ENCODE data around the gene ZSCAN20.

The ZSCAN20 gene

GRCh38 chr1:33445108-33445507, 27.3 kb upstream of the ZSCAN20 start:
- no peak for DNase-seq

DNA sequence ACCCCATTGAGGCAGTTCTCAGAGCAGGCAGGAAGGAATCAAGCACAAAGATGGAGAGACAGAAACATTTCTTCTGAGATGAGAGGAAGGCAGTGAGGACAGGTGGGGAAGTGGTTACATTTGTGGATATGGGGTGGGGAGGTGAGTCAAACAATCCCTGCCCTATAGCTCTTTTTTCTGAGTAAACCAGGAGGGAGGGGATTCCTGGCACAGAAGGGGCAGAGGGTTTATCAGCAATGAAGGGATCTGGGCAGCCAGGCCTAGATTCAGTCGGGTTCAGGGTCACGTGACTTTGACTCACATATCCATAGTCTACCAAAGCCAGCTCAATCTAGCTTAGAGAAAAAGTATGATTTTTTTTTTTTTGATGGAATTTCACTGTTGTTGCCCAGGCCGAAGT, 25.9 kb upstream of the ZSCAN20 start:
- DNase-seq: no peak

- DNase-seq: no peak
Measured at GRCh38 chr1:33454646-33455282, 17.7 kb upstream of the ZSCAN20 start.

DNA sequence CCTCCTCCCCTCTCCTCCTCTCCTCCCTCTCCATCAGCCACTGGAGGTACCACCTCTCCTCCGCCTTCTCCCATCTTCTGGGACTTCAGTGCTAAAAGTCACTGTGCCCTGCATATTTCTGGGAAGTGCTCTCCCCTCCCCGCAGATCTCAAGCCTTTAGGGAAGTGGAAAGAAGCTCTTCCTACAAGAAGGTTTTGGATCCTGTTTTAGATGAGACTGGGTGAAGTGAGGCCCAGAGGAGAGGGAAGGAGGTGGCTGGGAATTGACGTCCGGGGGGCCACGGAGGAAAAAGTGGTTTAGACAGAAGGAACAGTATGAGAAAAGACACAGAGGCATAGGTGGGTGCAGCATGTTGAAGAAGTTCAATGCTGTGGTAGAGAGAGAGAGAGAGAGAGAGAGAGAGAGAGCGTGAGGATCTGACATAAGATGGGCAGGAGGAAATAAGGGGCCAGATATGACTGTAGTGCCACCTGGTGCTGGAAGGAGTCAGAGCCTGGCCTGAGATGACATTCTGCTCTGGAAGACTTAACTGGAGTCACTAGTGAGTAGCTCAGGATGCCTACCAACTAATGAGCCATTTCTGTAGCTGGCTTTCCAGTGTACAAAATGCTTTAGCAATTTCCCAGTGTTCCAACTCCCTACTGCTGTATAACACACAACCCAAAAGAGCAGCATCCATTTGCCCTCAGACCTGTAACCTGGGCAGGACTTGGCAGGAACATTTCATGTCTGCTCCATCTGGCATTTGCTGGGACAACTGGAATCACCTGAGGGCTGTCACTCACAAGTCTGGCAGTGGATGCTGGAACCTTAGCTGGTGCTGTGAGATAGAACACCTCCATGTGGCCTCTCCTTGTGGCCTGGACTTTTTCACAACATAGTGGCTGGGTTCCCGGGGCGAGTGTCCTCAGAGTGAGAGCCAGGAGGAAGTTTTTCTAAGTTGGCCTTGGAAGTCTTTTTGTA, 16.6 kb upstream of the ZSCAN20 start:
- DNase-seq: peak in 1 of 2 experiments; percentile 15

GRCh38 chr1:33456502-33456886, 16.0 kb upstream of the ZSCAN20 start:
- DNase-seq: no peak

GRCh38 chr1:33459691-33460090, 12.8 kb upstream of the ZSCAN20 start:
- DNase-seq: no peak

- no peak for DNase-seq
Measured at GRCh38 chr1:33460144-33460543, 12.3 kb upstream of the ZSCAN20 start.

GRCh38 chr1:33460947-33461629, 11.4 kb upstream of the ZSCAN20 start:
- no peak for DNase-seq

GRCh38 chr1:33462405-33463164, 9.9 kb upstream of the ZSCAN20 start:
- no peak for DNase-seq

DNA sequence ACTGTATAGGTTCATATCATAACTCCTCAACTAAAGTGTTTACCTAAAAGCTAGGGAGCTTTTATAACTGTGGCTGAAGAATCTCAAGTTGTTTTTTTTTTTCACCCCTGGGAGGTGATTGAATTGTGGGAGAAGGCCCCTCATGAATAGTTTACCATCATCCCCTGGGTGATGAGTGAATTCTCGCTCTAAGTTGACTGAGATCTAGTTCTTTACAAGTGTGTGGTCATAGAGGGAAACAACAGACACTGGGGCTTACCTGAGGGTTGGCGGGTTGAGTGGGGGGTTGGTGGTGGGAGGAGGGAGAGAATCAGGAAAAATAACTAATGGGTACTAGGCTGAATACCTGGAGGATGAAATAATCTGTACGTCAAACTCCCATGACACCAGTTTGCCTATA, 7.9 kb upstream of the ZSCAN20 start:
- no peak for DNase-seq

GRCh38 chr1:33465316-33465715, 7.1 kb upstream of the ZSCAN20 start:
- no peak for DNase-seq

DNA sequence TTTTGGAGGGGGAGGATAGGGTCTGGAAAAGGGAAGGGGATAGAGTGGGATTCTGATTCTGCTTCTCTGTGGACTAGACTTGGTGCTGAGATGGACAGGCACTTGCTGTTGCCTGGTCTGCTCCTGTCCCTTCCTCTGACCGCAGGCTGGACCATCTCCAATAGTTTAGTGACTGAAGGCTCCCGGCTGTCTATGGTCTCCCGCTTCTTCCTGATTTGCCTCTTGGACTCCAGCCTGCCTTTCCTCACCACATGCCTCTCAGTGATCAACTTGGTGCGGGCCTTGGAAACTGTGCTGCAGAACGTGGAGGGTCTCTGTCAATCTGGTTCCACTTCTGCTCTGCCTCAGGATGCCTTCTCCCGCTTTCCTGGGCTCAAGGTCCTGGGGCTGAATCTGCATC, 6.3 kb upstream of the ZSCAN20 start:
- DNase-seq: no peak

GRCh38 chr1:33468011-33468410, 4.4 kb upstream of the ZSCAN20 start:
- DNase-seq: no peak

DNA sequence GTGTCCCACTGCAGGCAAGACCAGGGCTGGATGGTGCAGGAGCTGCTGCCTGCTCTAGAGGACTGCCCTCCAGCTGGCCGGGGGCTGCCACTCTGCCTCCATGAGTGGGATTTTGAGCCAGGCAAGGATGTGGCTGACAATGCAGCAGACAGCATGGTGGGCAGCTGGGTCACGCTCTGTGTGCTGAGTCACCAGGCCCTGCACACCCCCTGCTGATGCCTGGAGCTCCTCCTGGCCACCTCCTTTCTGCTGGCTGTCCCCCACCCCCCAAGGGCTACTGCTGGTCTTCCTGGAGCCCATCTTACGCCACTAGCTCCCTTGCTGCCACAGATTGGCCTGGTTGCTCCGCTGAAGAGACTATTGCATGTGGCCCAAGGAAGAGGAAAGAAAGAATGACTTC, 3.9 kb upstream of the ZSCAN20 start:
- no peak for DNase-seq

GRCh38 chr1:33468967-33469366, 3.5 kb upstream of the ZSCAN20 start:
- DNase-seq: no peak

- DNase-seq: no peak
Measured at GRCh38 chr1:33469691-33470090, 2.8 kb upstream of the ZSCAN20 start.

DNA sequence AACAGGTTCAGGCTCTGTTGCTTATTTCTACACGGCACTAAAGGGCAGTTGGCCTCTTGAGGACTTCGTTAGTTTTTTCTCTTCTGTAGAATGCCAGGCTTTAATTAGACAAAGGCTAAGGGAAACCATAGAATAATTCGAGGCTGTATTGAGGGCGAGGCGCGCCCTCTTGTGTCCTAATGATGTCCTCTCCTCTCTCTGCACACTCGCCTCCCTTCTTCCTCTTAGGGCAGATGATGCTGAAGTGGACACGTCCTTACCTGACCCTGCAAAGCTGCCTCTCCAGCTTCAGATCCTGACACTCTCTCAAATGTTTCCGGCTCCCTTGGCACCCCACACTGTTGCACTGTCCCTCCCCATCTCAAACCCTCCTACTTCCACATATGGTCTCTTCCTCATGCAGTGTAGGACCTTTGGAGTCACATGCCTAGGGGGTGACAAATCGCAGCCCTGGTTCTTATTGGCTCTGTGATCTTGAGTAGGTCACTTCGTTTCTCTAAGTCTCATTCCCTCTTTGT, 1.9 kb upstream of the ZSCAN20 start:
- DNase-seq: peak; percentile 41 to 43

DNA sequence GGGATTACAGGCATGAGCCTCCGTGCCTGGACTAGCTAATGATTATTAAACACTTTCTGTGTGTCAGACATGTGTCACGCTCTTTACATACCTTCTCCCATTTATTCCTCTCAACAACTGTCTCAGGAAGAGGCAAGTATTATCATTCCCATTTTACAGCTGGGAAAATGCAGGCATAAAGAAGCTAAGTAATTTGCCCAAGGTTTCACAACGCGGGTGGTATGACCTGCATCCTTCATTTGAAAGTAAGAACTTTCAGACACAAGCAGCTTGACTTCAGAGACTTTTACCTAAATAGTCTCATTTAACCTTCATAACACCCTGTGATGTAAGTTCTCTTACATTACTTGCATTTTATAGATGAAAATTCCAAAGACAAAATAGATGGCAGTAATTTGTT, 1.0 kb upstream of the ZSCAN20 start:
- DNase-seq: no peak

GRCh38 chr1:33473900-33474299, 1.5 kb downstream of the ZSCAN20 start:
- no peak for DNase-seq

DNA sequence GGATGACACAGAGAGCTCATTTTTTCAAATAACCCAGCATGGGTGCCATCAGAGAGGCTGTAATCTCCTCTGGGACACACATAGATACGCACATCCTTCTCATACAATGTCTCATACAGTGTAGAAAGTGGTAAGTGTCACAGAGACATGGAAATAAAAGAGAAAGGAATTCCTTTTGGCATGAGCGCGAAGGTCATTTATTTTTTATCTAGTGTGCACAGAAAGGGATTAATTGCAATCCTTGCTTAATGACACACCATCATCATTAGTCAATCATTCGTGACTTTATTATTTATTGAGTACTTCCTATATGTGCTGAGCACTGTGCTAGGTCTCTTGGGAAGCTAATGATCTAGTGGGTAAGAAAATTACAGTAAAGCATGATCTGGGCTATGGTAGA, 5.0 kb downstream of the ZSCAN20 start:
- DNase-seq: no peak

DNA sequence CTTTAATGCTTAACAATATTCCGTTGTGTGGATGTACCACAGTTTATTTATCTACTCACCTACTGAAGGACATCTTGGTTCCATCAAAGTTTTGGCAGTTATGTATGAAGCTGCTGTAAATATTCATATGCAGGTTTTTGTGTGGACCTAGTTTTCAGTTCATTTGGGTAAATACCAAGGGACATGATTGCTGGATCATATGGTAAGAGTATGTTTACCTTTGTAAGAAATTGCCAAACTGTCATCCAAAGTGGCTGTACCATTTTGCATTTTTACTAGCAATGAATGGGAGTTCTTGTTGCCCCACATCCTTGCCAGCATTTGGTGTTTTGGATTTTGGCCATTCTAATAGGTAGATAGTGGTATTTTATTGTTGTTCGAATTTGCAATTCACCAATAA, 10.0 kb downstream of the ZSCAN20 start:
- DNase-seq: no peak

DNA sequence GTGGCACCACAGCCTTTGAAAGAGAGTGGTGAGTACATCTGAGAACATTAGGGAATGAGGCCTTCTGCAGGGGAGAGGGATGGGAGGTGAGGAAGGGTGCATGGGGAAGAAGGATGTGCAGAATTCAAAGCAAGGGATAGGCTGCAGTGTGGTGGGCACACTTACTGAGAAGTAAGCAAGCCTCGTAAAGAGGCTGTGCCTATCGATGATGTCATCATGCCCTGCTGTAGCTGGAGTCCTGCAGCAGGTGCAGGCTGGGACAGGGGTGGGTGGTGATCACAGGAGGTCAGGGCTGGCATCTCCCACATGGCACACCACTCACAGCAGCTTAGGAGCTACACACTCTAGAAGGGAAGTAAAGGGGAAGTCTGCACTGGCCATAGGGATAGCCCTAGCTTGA, 16.2 kb downstream of the ZSCAN20 start:
- DNase-seq: no peak

GRCh38 chr1:33494929-33495328, 22.5 kb downstream of the ZSCAN20 start:
- DNase-seq: no peak
